ENCODE results near the gene PRR7. TPM values are rescaled to one million over a fixed set of nuclear protein-coding genes. Genes with fewer than 3 reads are reported as not detected.

Gene PRR7
- total RNA-seq, 1 donor from 2014 or later, result 13.1 TPM

- H3K4me3 Mint-ChIP-seq (ENCODE audit: low read depth), result no peak overlapping the region
- no peaks in the 10 kb centered on the region for H3K9me3 Mint-ChIP-seq (ENCODE audit: low read depth)
- no peak overlapping the region for H3K27ac Mint-ChIP-seq
- no peak for TF ChIP-seq CTCF (IDR thresholded peaks at IDR 0.05; ENCODE audit: unreplicated experiment)
- peaks cover 6% of the 10 kb centered on the region for H3K4me1 Mint-ChIP-seq (ENCODE audit: low read depth)
- peaks cover 5% of the 10 kb centered on the region for H3K27me3 Mint-ChIP-seq
- H3K36me3 Mint-ChIP-seq (ENCODE audit: insufficient read depth), result peaks cover 1% of the 10 kb centered on the region
- no peak for DNase-seq (ENCODE audit: low spot score, unreplicated experiment)
These were observed 17.9 kb upstream of the PRR7 start for GRCh38 chr5:177428574-177429217.

GRCh38 chr5:177429248-177430040, 17.2 kb upstream of the PRR7 start:
- Mint-ChIP-seq H3K36me3 (ENCODE audit: insufficient read depth) (peaks cover 1% of the 10 kb centered on the region), H3K9me3 (ENCODE audit: low read depth) (no peaks in the 10 kb centered on the region), H3K27me3 (peaks cover 1% of the 10 kb centered on the region), H3K4me1 (ENCODE audit: low read depth) (peaks cover 6% of the 10 kb centered on the region), H3K4me3 (ENCODE audit: low read depth) (no peak overlapping the region), H3K27ac (peak overlapping the region; percentile 56)
- no peak for DNase-seq (ENCODE audit: low spot score, unreplicated experiment)
- no peak for TF ChIP-seq CTCF (IDR thresholded peaks at IDR 0.05; ENCODE audit: unreplicated experiment)

- no peaks in the 10 kb centered on the region for H3K27me3 Mint-ChIP-seq
- TF ChIP-seq CTCF (IDR thresholded peaks at IDR 0.05; ENCODE audit: unreplicated experiment), result no peak
- no peak overlapping the region for H3K4me3 Mint-ChIP-seq (ENCODE audit: low read depth)
- H3K27ac Mint-ChIP-seq, result no peak overlapping the region
- H3K4me1 Mint-ChIP-seq (ENCODE audit: low read depth), result peaks cover 6% of the 10 kb centered on the region
- no peak for DNase-seq (ENCODE audit: low spot score, unreplicated experiment)
- H3K9me3 Mint-ChIP-seq (ENCODE audit: low read depth), result no peaks in the 10 kb centered on the region
- peaks cover 2% of the 10 kb centered on the region for H3K36me3 Mint-ChIP-seq (ENCODE audit: insufficient read depth)
These were observed 16.3 kb upstream of the PRR7 start for GRCh38 chr5:177430140-177430951.

- Mint-ChIP-seq H3K27ac (no peak overlapping the region), H3K27me3 (no peaks in the 10 kb centered on the region), H3K4me1 (ENCODE audit: low read depth) (peaks cover 6% of the 10 kb centered on the region), H3K36me3 (ENCODE audit: insufficient read depth) (peaks cover 2% of the 10 kb centered on the region), H3K4me3 (ENCODE audit: low read depth) (no peak overlapping the region), H3K9me3 (ENCODE audit: low read depth) (no peaks in the 10 kb centered on the region)
- no peak for DNase-seq (ENCODE audit: low spot score, unreplicated experiment)
- no peak for TF ChIP-seq CTCF (IDR thresholded peaks at IDR 0.05; ENCODE audit: unreplicated experiment)
These were observed 15.7 kb upstream of the PRR7 start for GRCh38 chr5:177430972-177431316.

Measured in progenitor cell of endocrine pancreas (in vitro differentiated cells).